Activated CD4-positive, alpha-beta T cell treated with anti-CD3 and anti-CD28 coated beads, Interleukin-2, amount 50 U/mL, for 48 hours (primary cell): ENCODE data around the gene SERINC3.

Source experiments
- DNase-seq, 2 experiments: peaks; one replicate each; pipeline ENCODE4 v3.0.0-alpha.2; 2020

The SERINC3 gene

GRCh38 chr20:44532259-44532980, 10.6 kb upstream of the SERINC3 start:
- no peak for DNase-seq

DNA sequence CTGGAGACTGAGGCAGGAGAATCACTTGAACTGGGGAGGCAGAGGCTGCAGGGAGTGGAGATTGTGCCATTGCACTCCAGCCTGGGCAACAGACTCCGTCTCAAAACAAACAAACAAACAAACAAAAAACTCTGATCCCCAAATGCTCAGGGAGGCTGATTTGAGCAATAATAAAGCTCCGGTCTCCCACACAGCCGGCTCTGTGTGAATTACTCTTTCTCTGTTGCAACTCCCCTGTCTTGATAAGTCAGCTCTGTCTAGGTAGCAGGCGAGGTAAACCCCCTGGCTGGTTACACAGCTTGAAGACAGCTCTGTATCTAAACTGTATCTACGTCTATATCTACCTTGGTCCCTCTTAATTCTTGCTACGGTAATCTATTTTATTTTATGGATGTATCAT, 6.4 kb upstream of the SERINC3 start:
- DNase-seq = no peak

DNA sequence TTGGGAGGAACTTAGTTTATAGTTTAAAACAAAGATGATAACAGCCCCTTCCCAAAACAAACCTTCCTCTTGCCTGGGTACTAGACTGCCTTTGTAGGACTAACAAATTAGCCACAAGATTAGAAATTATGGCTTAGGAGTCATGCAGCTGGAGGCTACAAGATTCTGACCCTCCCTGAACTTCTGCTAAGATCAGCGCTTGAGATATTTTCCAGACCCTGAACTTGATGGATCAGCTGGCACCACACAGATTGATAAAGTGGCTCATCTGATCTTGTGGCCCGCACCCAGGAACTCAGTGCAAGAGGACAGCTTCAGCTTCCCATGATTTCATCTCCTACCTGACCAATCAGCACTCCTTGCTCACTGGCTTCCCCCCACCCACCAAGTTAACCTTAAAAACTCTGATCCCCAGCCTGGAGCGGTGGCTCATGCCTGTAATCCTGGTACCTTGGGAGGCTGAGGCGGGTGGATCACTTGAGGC, 5.9 kb upstream of the SERINC3 start:
- no peak for DNase-seq

DNA sequence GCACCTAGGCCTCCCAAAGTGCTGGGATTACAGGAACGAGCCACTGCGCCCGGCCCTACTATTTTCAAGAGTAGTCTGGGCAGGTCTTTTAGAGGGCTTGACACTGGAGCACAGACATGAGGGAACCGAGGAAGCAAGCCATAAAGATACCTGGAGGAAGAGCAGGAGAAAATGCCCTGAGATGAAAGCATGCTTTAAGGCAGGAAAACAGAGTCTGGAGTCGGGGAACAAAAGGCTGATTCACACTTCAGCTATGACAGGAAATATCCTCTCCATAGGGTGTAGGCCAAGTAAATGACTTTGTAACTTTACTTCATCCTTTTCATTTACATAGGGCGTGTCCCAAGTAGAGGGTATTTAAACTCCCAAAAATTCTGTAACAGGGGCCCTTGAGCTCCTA, 4.3 kb upstream of the SERINC3 start:
- no peak for DNase-seq

GRCh38 chr20:44523746-44524145, 1.9 kb upstream of the SERINC3 start:
- no peak for DNase-seq

DNA sequence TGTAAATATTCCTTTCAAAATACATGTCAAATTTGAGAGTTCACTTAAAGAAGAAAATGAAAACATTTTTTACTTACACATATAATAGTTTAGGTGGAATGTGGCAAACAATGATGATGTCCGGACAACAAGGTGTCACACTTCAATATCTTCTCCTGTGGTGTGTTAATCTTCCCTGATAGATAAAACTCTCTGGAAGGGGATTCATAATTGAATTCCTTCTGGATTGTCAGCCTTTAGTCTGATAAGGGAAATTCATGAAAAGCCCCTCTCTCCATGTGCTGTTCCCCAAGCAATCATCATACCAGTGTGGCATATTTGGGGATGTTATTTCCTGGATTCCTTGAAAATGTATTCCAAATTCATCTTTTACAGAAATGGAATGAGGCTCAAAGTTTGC, 971 bp upstream of the SERINC3 start:
- DNase-seq = no peak

DNA sequence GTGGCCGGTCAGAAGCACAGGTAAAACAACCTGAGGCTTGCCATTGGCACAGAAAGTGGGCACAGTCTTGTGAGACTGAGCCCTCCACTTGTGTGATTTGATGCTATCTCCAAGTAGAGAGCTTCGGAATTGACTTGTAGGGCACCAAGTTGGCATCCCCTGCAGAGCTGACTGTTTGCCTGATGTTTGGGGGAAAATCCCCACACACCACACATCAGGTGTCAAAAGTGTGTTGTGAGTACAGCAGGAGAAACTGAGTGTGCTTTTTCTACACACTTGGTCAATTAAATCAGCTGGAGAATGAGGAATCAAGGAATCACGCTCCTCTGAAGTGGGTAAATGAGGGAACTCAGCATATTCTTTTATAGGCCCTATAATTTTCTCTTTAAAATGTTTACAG, 989 bp downstream of the SERINC3 start:
- DNase-seq = no peak

GRCh38 chr20:44518248-44518647, 3.6 kb downstream of the SERINC3 start:
- no peak for DNase-seq

GRCh38 chr20:44517454-44517853, 4.4 kb downstream of the SERINC3 start:
- DNase-seq = no peak

DNA sequence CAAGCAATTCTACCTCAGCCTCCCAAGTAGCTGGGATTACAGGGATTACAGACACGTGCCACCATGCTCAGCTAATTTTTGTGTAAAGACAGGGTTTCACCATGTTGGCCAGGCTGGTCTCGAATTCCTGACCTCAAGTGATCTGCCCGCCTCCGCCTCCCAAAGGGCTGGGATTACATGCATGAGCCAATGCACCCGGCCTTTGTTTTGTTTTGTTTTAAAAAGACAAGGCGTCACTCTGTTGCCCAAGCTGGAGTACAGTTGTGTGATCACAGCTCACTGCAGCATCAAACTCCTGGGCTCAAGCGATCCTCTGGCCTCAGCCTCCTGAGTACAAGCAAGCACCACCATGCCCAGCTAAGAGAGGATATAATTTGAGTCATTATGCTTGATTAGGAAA, 5.4 kb downstream of the SERINC3 start:
- no peak for DNase-seq

DNA sequence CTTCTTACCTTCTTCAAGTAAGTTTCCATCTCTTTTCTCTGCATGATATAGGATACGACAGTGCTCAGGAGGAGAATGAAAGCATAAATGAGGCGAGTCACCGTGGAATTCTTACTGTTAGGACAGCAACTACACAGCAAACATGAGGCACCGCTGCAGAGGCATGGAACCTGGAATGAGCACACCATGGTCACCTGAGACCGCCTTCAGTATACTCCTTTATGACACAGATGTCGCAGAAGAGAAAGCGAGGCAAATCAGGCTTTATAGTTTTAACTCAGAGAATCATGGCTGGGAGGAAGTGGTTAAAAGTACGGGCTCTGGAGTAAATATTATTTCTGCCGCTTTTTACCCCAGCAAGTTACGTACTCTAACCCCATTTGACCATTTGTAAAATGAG, 8.0 kb downstream of the SERINC3 start:
- DNase-seq = no peak

DNA sequence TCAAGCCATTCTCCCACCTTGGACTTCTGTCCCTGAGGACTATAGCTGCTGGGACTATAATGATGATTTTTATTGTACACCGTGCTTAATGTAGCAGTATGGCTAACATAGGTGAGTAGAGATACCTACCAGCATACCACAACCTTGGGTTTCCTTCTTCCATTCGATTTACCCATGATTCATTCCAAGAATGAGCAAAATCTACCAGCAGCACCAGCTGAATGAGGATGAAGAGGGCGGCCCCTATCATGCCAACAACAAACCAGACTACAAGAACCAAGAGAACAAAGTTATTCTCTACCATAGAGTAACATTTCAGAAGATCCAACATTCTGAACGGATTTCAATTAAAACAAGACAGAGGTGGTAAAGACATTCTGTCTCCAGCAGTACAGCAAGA, 12.1 kb downstream of the SERINC3 start:
- DNase-seq = no peak

DNA sequence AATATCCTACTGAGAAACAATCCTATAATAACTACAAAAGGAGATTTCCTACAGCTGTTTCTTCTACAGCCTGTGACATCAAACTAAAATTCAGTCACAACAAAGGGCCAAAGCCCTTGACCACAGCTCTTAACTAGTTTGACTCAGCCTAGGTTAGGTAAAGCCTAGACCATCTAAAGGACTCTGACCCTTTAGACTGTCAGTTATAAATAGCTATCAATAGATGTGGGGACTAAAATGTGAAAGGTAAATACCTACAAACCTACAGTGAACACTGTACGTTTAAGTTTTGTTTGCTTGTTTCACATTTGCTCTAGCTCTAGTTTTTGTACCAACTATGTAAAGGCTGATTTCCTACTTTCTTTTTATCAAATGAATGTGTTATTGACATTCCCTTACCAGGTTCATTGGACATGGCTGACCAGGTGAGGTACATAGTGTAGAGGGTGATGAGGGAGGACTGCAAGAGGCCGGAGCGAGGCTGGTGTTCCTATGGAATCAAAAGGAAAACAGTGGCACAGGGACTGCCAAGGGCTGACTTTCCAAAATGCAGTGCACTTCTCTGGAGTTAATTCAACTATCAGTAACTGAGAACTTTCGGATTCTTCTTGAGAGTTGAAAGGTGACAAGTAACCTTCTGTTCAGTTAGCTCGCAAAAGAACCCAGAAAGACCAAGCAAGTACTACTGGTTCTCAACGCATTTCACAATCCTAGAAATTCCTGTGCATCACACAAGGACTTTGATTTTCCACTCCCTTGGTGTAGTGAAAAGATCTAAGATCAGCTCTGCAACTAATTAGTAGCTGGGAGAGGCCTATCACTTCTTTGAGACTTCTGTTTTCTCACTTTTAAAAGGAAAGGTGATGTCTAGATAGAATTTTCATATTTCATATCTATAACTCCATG, 17.2 kb downstream of the SERINC3 start:
- DNase-seq = no peak

DNA sequence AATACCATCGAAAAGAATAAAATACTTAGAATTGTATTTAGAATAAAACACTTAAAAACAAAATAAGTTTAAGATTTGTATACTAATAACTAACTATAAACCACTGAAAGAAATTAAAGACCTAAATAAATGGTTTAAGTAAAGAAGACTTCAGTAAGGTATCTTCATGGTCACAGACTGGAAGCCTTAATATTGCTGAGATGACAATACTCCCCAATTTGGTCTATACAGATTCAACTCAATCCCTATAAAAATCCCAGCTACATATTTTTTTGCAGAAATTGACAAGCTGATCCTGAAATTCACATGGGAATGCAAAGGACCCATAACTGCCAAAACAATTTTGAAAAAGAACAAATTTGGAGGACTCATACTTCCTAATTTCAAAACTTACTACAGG, 18.9 kb downstream of the SERINC3 start:
- DNase-seq = no peak

- DNase-seq = no peak
Observed at GRCh38 chr20:44501448-44501847, 20.4 kb downstream of the SERINC3 start.

DNA sequence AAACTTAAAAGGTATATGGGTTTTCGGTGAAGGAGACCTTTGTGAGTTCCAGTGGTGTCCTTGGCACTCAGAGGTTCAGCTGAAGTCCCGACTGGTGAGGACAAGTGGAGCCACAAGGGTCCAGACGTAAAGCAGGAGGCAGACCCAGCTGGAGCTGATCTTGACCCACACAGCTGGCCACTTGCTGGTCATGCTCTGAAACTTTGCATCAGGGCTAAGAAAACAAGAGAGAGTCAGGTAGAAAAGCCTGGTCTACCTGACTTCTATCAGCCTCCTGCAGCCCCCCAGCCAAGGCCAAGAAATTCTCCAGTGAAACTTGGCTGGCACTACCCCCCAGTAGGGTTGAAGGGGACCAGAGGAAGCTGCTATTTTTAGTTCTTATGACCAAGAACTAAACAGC, 21.6 kb downstream of the SERINC3 start:
- DNase-seq = no peak

GRCh38 chr20:44497761-44498160, 24.1 kb downstream of the SERINC3 start:
- DNase-seq = no peak

- peak; percentile 59 to 68 for DNase-seq
Observed at GRCh38 chr20:44496976-44497375, 24.9 kb downstream of the SERINC3 start.

DNA sequence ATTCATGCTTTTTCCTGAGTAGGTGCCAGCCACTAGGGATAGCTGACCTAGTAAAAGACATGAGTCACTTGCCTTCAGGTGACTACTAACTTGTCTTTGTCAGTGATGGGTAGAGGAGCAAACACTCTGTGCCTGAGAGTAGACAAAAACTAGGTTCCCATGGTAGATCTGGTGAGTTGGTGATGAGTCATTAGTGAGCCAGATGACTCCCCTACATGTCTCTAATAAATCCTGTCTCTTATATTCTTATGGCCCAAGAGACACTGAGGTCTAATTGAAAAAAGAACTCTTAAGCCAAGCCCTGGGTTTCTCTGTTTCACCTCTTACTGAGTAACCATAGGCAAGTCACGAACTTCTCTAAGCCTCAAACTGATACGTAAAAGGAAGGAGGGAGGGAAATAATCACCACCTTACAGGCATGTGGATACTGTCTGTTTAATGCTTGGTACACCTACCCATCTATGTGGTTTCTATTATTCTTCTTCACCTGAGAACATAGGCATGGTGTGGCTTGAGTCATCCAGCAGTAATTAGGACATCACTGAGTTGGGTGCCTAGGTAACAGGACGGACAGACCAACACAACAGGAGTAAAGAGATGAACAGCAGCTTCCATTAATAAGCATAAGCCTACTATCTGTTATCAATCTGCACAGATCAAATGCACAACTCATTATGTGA, 25.9 kb downstream of the SERINC3 start:
- peak in 1 of 2 experiments; percentile 20 for DNase-seq

DNA sequence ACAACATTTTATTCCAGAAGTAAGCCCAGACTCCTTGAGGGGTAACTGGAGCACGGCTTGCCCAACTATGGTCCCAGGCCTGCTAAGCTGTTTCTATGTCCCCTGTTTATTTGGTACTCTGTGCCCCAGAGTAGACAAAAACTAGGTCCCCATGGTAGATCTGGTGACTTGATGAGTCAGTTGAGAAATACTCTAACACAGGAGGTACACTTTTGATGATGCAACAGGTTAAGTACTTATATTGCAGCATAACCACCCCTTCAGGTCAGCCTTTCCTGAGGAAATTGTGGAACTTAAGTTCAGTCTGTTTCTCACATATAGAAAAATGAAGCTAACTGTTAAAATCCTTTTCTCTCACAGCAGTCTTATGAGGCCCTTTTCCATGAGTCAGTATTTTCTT, 26.6 kb downstream of the SERINC3 start:
- no peak for DNase-seq

GRCh38 chr20:44494681-44495080, 27.2 kb downstream of the SERINC3 start:
- DNase-seq = no peak

DNA sequence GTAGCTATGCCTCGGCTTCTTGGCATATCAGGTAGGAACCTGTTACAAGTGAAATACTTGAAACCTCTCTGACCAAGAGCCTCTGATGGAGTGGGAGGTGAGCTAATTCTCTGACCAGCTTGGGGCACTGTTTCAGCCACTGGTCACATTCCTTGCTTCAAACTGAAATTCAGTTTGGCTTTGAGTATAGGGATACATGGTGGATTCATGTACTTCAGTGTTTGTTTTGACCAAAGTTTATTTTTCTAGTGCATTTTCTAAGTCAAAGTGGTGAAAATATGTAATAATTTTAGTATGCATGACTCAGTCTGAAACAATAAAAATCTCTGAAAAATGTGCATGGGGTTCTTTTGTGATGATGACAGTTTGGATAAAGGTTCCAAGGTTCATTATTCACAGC, 27.6 kb downstream of the SERINC3 start:
- DNase-seq = no peak

DNA sequence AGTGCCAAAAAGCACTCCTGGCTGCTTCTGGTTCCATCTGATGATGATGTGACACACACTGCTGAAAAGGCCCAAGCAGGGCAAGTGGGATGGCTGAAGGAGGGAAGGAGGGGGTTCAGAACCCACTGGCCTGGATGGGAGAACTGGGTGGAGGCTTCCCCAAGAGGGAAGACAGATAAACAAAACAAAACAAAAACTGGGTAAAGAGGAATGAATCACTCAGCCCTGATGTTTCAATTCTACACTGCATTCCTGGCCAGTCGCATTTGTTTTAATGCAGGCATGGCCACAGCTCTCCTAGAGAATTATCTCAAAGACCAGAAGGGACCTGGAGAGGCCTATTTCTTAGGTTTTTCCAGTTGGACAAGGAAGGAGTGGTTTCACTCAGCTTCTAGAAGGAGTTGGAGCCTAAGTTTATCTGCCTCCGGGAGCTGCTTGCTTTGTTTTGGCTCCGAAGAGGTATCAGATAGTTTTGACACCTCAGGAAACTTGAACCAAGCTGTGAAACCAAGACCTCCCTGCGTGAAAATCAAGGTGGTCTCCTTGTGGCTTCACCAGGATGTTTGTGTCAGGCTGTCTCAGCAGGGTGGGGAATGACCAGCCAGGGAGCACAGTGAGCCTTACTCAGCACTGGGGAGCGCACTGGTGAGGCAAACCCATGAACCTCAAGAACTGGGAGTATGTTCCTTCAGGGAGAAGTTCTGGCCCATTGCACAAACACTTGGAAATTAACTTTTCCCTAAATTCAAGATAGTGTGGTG, 30.1 kb downstream of the SERINC3 start:
- no peak for DNase-seq
